Left lobe of liver (tissue), 2 donors: ENCODE data around the gene KCNQ5. TPM values are rescaled to one million over a fixed set of nuclear protein-coding genes. Genes with fewer than 3 reads are reported as not detected.

Experiments used
- ATAC-seq: fragments of 200-7000 bp; cut with Tn5 transposase; one replicate; pipeline ENCODE4 v1.9.1; 2020; ENCODE audit warnings: mild to moderate bottlenecking, moderate library complexity
- DNase-seq: peaks from one replicate; pipeline ENCODE4 v3.0.0-alpha.2; 2020; ENCODE audit warnings: low spot score
- total RNA-seq: library from RNA; stranded (reverse); gene quantifications from one replicate; pipeline ENCODE4 v1.2.1, GENCODE V29; 2021
- donor health status: DM: no; HTN: no; CAD: no; lungs with moderate emphysema.
- donor health status: DM: no; HTN: yes; CAD: no.

KCNQ5 gene
- total RNA-seq, 1 donor from 2014 or later, result not detected

DNA sequence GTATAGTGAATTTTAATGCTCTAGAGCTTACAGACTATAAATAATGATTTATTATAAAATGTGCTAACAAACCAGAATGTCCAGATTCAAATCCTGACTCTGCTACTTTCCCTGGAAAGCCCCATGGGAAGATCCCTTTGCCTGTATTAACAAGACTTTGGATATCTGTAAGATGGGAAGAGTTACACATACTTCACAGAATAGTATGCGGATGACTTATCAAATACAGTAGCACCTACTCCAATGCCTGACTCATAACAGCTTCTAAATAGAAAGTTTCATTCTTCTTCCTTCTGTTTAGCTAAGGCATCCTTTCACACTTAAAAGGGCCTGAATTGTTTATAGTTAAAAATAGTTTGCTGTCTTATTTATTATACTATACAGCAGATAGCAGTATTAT, 166.3 kb downstream of the KCNQ5 start:
- ATAC-seq, result no peak
- no peak for DNase-seq

DNA sequence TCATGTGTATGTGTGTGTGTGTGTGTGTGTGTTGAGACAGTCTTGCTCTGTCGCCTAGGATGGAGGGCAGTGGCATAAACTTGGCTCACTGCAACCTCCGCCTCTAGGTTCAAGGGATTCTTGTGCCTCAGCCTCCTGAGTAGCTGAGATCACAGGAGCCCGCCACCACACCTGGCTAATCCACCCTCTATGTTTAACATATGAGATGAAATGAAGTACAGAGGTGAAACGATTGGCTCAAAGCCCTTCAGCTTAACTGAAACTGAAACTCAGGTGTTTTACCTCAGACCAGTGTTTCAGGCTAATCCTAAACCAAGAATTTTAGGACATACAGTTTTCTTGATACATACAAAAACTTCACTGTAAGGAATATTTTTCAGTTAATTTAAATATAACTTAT, 167.3 kb downstream of the KCNQ5 start:
- no peak for ATAC-seq

DNA sequence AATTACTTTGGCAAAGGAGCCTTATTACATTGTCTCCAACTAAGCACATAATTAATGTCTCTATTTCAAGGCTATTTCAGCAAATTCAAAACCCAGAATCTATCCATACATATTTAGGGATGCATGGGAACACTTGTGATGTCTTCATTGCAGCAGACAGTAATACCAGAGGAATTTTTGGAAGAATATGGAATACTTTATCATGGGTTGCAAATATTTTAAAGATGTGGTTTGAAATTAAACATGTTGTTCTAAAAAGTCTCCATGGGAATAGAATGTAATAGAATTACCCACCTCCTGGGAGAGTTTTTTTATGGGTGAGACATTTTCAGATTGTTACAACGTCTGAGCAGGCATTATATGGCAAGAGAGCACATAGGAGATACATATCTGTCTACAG, 170.8 kb downstream of the KCNQ5 start:
- DNase-seq (no peak), ATAC-seq (no peak)

More for the DNA sequence above, 167.3 kb downstream of the KCNQ5 start:
- DNase-seq, result no peak

DNA sequence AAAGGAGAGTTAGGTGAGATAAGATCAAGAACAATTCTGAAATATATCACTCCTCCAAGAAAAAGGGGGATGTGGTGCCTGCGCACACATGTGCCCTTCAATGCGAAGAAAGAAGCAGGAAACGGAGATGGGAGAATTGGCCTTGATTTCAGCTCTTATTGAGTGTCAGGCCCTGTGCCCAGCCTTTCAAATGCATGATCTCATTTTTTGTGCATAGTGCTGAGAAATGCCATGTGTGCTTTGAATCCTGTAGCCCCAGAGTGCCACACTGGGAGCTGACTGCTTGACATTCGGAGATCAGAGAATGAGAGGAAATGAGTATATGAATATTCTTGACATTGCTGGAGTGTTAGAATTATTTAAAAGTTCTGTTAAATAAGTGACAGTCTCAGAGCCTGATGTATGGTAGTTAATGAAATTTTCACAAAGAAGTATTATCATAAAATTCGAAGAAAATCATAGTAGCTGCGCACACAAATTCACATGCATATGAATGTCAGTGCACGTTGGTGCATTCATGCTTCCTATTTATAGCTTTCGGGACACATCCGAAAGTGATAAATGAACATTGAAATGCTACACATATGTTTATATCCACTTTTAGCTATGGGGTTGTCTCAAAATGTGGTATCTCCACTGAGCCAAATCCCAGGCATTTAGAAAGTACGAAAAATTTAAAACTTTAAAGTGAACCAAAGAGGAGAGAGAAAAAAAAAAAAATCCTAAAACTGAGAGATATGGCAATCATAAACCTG, 172.0 kb downstream of the KCNQ5 start:
- ATAC-seq (no peak), DNase-seq (no peak)

DNA sequence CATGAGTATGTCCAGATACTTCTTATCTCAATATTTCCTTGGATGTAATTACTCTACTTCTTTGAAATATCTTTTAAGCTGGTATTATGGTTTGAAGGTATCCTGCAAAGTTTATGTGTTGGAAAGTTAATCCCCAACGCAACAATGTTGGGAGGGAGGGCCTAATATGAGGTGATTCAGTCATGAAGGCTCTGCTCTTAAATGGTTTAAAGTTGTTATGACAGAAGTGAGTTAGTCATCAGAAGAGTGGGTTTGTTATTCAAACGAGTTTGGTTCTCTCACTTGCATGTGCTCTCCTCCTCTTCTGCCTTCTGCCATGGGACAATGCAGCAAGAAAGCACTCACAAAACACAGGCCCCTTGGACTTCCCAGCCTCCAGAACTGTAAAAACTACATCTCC, 176.3 kb downstream of the KCNQ5 start:
- DNase-seq (no peak), ATAC-seq (no peak)

DNA sequence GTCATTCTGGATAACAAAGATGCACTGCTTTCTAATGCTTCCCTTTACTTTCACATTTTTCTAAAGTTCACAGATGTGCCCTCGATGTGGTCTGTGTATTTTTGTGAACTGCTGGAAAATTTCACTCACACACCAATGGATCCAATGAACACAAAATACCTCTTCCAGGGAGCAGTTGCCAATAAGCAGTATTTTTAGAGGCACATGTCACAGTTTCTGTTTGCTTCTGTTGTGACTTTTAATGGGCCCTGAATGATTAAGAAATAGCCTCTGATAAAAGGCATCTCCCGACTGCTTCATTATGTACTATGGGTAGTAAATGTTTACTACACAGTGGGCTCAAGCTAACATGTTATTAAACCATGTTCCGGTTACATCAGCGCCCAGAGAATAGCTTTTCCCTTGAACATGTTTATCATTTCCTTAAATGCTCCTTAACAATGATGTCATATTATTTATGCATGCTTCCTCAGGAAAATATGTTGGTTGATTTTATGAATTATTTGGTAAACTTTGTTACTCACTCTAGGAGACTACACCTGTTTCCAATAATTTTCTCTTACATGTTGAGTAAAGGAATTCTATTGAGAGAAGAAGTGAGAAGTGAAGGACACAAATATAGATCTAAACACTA, 188.0 kb downstream of the KCNQ5 start:
- DNase-seq (no peak), ATAC-seq (no peak)

DNA sequence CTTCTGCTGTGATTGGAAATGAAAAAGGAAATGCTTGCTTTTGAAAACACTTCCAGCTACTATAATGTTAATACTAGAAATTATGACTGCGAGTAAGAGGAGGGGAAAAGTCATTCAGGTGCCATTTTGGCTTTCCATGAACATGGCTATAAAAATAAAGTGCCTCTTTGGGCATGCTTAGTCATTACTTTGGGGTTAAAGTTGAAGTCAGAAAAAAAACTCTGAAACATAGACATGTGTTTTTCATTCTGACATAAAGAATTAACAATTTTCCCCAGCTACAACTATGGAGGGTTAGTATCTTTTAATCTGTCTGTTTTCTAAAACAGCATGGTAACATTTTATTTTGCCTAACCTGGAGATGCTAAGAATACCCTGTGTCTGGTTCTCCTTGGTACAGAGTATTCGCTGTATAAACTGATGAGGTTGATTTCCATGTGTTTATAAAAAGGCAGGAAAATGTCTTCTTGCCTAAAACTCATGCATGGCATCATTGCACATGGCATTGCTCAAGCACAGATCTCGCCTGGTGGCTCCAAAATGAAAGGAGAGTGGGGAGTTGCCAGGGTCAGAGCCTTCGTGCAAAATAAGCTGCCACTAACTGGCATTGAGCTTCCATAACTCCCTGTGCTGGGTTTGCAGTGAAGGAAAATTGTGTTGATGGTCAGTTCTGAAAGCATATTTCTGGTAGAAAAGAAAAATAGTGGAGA, 188.9 kb downstream of the KCNQ5 start:
- DNase-seq, result no peak
- no peak for ATAC-seq

DNA sequence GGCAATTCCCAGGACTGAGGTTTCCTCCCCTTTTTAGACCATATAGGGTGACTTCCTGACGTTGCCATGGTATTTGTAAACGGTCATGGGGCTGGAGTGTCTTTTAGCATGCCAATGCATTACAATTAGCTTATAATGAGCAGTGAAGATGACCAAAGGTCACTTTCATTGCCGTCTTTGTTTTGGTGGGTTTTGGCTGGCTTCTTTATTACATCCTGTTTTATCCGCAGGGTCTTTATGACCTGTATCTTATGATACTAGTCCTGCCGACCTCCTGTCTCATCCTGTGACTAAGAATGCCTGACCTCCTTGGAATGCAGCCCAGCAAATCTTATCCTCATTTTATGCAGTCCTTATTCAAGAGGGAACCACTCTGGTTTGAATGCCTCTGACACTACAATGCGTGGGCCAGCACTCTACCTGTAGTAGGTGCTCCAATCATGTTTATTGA, 190.1 kb downstream of the KCNQ5 start:
- DNase-seq (no peak), ATAC-seq (no peak)

DNA sequence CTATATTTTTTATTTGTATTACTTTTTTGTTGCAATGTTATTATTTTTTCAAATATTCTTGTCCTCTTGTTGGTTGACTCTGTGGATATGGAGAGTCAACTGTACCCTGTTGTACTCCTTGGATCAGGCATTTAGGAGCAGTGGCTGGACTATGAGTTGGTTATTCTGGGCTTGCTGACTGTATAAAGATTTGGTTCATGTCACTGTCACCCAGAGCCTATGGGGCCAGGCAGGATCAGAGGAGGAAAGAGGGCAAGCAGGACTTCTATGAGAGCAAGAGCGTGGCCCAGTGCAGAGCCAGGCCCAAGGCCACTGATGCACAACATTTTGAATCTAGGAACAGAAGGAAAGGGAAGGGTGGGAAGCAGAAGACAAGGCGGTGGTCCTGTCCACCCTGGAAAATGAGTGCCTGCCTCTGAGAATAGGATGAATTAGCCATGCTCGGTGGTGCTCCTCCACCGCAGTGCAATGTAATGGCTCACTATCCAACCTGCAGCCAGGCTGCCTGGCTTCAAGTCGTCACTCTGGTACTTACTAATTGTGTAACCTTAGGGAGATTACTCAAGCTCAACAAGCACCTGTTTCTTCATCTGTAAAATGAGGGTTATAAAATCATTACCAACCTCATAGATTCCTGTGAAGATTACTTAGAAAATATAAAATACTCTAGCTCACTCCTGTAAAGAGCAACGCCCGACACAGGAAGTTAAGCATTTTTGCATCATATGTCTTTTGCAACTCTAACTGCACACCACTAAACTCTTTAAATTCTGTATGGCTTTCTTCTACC, 192.1 kb downstream of the KCNQ5 start:
- DNase-seq (no peak), ATAC-seq (no peak)

DNA sequence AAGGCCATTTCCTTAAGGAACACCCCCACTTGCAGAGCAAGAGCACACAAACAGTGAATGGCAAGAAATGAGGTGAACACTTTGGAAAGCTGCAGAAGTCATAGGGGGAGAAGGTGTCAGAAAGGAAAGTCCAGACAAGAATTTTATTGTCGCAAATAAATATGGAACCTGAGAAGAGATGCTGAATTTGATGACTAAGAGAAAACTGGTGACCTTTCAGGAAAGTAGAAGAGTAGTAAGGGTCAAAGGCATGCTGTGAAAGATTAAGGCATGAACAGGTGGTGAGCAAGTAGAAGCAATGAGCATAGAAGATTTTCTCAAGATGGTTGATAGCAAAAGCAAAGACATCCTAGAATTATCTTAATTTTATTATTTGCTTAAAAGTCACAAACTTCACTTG, 194.2 kb downstream of the KCNQ5 start:
- DNase-seq (no peak), ATAC-seq (no peak)

DNA sequence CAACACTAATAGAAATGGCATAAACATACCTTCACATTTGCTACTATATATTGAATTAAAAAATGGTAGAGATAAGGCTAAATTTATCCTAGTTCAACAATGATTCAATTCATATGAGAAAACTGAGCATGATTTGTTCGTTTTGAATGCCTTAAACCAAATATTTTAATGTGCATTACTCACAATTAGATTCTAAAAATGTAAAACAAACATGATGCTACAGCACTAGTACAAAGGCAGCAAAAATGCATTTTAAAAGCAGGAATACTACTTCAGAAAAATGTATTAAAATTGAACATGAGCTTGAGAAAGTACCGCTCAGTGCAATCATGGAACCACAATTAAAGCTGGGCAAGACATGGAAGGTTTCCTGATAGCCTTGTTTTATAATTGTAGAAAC, 195.3 kb downstream of the KCNQ5 start:
- no peak for ATAC-seq
- DNase-seq, result no peak

DNA sequence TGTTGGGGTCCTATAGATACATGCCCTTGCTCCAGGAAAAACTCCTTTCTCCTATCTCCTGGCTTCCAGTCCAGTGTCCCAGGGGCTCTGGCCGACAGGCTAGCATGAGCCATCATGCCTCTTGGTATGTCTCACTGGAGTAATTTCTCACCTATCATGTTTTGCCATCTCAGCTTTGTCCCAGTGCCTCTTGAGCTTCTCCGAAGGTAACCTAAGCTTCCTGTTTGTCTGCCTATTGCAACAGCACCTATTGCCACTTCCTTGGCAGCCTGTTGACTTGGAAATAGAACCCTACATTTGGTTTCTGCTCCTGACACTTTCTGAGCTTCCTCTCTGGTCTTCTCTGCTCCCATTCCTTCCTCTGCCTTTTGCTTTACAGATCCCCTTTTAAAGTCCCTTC, 197.7 kb downstream of the KCNQ5 start:
- no peak for ATAC-seq
- no peak for DNase-seq

DNA sequence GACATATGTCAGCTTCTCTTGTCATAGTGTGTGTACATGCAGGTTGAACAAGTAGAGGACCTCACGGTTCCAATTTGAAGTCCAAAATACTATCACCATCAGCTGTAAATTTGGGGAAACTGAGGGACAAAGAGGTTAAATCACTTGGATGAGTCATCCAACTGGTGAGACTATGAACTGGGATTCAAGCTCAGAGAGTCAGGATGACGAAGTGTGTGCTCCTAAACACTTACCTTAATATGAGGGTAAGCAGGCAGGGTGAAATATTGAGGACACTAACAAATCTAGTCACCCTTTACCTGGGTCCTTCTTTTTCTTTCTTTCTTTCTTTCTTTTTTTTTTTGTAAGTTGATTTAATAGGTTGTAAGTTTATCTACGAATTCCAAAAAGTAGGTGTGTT, 198.3 kb downstream of the KCNQ5 start:
- no peak for ATAC-seq
- DNase-seq, result no peak

DNA sequence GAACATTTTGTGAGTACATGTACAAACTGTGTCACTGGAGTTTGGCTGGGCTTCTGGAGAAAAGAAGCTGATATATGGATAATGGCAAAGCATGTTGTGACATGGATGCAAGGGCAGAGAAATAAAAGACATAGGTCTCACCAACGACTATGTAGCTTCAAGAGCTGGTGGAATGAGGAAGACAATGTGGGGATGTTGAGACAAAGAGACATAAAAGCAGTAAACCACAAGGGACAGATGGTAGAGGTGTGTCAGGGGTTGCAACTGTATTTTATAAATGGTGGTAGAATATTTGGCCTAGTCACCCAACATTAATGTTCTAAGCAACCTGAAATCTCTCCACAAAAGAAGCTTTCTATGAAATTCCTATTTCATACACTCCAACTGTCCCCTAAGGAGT, 199.0 kb downstream of the KCNQ5 start:
- DNase-seq (no peak), ATAC-seq (no peak)

DNA sequence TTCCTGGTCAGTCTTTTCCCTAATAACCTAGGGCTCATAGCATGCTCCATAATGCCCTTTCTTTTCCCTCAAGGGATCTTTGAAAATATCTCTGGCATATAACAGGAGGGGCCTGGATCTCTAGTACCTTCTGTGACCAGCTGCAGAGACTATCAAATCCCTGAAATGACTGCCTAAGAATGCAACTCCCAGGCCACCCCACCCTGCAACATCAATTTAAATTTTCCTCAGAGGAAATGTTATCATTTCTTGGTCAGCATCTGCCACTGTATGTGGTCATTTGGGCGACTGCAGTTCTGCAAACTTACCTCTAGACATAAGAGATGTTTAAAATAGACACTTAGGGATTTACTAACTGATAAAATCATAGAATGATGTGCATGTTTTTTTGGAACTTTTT, 200.2 kb downstream of the KCNQ5 start:
- ATAC-seq, result no peak
- DNase-seq, result no peak

DNA sequence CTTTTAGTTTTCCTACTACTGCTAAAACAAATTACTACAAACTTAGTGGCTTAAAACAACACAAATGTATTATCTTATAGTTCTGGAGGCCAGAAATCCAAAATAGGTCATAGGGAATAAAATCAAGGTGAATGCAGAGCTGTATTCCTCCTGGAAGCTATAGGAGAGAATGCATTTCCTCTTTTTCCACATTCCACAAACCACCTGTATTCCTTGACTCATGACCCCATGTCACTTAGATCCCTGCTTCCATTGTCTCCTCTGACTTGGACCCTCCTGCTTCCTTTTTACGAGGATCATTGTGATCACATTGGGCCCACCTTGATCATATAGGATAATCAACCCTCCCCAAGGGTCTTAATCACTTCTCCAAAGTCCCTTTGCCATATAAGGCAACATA, 200.8 kb downstream of the KCNQ5 start:
- ATAC-seq (no peak), DNase-seq (no peak)

DNA sequence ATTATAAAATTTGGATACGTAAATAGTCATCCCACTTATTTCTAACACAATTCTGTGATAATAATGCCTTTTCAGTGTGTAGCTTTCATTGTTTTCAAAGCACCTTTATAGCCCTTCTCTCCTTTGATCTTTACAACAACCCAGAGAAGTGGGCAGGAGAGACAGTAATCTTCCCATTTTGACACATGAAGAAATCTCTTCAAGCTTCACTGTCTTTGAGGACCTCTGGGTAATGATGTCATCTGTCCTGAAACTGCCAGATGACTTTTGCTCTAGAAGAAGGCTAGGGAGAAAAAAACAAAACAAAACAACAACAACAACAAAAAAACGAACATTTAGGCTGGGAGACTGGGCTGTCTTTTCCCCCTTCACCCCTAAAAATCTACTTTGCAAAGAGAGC, 203.0 kb downstream of the KCNQ5 start:
- no peak for ATAC-seq
- DNase-seq, result no peak

DNA sequence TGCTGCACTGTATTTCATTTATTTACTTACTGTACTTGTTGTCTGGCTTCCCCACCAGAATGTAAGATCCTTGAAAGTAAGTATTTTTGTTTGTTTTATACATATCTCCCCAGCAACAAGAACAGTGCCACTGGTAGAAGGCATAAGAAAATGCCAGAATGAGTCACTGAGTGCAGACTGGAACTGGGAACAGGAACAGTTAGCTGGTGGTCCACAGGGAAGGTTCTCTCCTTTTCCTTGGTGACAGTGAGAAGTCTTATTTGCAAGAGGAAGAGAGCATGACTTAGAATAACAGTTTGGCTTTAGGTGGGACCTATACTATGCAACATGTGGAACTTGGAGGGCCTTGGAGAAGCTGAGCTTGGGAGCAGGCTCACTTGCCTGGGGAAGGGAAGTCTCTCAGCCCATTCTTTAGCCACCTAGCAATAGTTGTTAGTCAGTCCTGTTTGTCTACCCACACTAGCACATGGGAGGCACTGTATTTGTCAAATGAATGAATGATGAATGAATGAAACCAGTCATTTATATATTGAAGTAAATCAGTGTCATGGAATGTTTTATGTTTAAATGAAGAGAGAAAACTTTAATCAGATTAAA, 203.5 kb downstream of the KCNQ5 start:
- no peak for ATAC-seq

DNA sequence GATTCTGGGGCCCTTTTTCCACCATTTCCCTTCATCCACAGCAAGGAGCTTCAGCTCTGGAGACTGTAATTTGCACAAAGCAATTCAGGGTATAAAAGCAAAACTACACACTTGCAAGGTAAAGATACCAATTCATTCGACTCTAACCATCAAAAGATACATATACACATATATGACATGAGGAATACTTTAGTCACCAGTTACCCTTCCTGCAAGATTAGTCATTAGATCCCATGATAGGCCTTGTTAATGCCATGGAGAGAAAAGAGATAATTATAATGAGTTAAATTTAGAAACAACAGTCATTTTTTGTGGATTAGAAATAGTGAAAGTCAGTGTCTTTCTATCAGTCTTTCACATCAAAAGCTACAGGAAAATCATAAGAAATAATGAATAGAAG, 204.2 kb downstream of the KCNQ5 start:
- DNase-seq, result no peak
- no peak for ATAC-seq

More for the DNA sequence above, 203.5 kb downstream of the KCNQ5 start:
- DNase-seq, result no peak

DNA sequence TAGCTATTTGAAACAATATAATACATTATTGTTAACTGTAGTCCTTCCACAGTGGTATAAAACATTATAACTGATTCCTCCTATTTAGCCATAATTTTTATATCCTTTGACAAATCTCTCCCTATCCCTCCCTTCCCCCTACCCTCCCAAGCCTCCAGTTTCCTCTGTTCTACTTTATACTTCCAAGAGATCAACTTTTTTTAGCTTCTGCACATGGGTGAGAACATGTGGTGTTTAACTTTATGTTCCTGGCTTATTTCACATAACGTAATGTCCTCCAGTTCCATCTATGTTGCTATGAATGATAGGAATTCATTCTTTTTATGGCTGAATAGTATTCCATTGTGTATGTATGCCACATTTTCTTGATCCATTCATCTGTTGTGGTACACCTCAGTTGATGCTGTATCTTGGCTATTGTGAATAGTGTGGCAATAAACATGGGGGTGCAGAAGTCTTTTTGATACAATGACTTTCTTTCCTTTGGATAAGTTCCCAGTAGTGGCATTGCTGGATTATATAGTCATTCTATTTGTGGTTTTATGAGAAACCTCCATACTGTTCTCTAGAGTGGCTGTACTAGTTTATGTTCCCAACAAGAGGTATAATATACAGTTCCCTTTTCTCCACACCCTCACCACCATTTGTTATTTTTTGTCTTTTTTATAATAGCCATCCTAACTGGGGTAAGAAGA, 205.0 kb downstream of the KCNQ5 start:
- ATAC-seq (no peak), DNase-seq (no peak)
